Panc1 (cell line): ENCODE measurements around the gene MRC1. TPM values are rescaled to one million over a fixed set of nuclear protein-coding genes. Genes with fewer than 3 reads are reported as not detected.

Source experiments
- ATAC-seq: fragments of 200-7000 bp; cut with Tn5 transposase; 2 replicates; pipeline ENCODE4 v1.9.1; 2020; ENCODE audit warnings: mild to moderate bottlenecking, moderate library complexity
- BruUV-seq: library from RNA; stranded (reverse); fragments of 400-500 nt; replicated peaks from 2 replicates; lab custom pipeline; 2021; lab: Mats Ljungman, UMichigan
- CTCF ChIA-PET: fragments of 300-600 bp; sonication (Branson Sonifier 250); formaldehyde crosslinking; loops from one replicate; lab custom pipeline; 2022; ENCODE audit warnings: antibody characterized with exemption; lab: Charles Lee
- POLR2A ChIA-PET: fragments of 300-600 bp; sonication (Branson Sonifier 250); formaldehyde crosslinking; loops from one replicate; lab custom pipeline; 2022; ENCODE audit warnings: antibody characterized with exemption; lab: Charles Lee
- DNase-seq: peaks from one replicate; pipeline ENCODE4 v3.0.0-alpha.2; 2010; ENCODE audit warnings: low read depth, low spot score
- H3K27ac ChIP-seq: 2 replicates; pipeline ENCODE4 v1.5.1; 2011; ENCODE audit warnings: mild to moderate bottlenecking, low read length, inconsistent platforms
- H3K27me3 ChIP-seq: fragments of 200-500 bp; sonication (Bioruptor generic); 2 replicates; pipeline ENCODE4 v1.6.0; 2014; ENCODE audit warnings: low read length, inconsistent platforms; ENCODE audit not compliant: control insufficient read depth, insufficient read depth
- H3K36me3 ChIP-seq: fragments of 200-500 bp; sonication (Bioruptor generic); 2 replicates; pipeline ENCODE4 v1.5.1; 2014; ENCODE audit warnings: inconsistent platforms, mild to moderate bottlenecking, low read length, moderate library complexity; ENCODE audit not compliant: control insufficient read depth, insufficient read depth
- H3K4me1 ChIP-seq: 2 replicates; pipeline ENCODE4 v1.5.1; 2011; ENCODE audit warnings: inconsistent platforms, mild to moderate bottlenecking, low read length, moderate library complexity; ENCODE audit not compliant: control insufficient read depth, insufficient read depth
- H3K4me3 ChIP-seq, 2 experiments: 2 replicates each; pipeline ENCODE4 v1.5.1; 2011 to 2012; ENCODE audit warnings: low read depth in 2 of 2, low read length in 2 of 2, mild to moderate bottlenecking in 2 of 2, inconsistent platforms in 1 of 2, moderate library complexity in 1 of 2
- H3K9me3 ChIP-seq: fragments of 200-500 bp; sonication (Bioruptor generic); 2 replicates; pipeline ENCODE4 v1.5.1; 2014; ENCODE audit warnings: low read depth, mild to moderate bottlenecking, inconsistent platforms, low read length, moderate library complexity; ENCODE audit not compliant: control insufficient read depth, insufficient read depth
- CTCF ChIP-seq: fragments of 450-650 bp; IDR thresholded peaks from 2 replicates; pipeline ENCODE4 v1.5.1; 2017; ENCODE audit warnings: mild to moderate bottlenecking
- POLR2AphosphoS5 ChIP-seq: IDR thresholded peaks from 2 replicates; pipeline ENCODE4 v1.6.1; 2012; ENCODE audit warnings: mild to moderate bottlenecking, low read depth, low read length, moderate library complexity
- REST ChIP-seq, 2 experiments: IDR thresholded peaks; 2 replicates each; pipeline ENCODE4 v1.6.1; 2011 to 2012; ENCODE audit warnings: low read depth in 2 of 2, control low read depth in 1 of 2, low read length in 1 of 2, mild to moderate bottlenecking in 1 of 2, moderate library complexity in 1 of 2; ENCODE audit not compliant: insufficient read depth in 1 of 2
- SIN3A ChIP-seq: IDR thresholded peaks from 2 replicates; pipeline ENCODE4 v1.6.1; 2012; ENCODE audit warnings: low read depth, mild to moderate bottlenecking, low read length, moderate library complexity, borderline replicate concordance; ENCODE audit not compliant: insufficient read depth
- TCF7L2 ChIP-seq: IDR thresholded peaks from 2 replicates; pipeline ENCODE4 v1.6.1; 2011; ENCODE audit warnings: mild to moderate bottlenecking, low read depth, low read length, inconsistent platforms
- in situ Hi-C: cut with HindIII; loops from 2 replicates; pipeline ENCODE4 v1.10.0; 2016; ENCODE audit warnings: low sequenced_read_pairs, low pct_unique_long_range_greater_than_20kb
- intact Hi-C: fragments of 100-400 bp; cut with micrococcal nuclease; formaldehyde crosslinking; loops from one replicate; pipeline ENCODE4 v1.10.0; 2022; ENCODE audit not compliant: unreplicated experiment
- total RNA-seq: library from RNA; stranded (reverse); gene quantifications from one replicate; pipeline ENCODE4 v1.2.1, GENCODE V29; 2021; ENCODE audit not compliant: unreplicated experiment

Gene MRC1
- total RNA-seq, 1 experiment from 2014 or later, result 0.21 TPM

GRCh38 chr10:17785276-17785930 is 23.7 kb upstream of the MRC1 start:
- POLR2A ChIA-PET, result no interaction called here
- CTCF ChIA-PET, result interaction anchor here (1.0 kb wide), 1 partner anchor 43 kb away, joined by 4 read pairs; no protein-coding TSS in a partner anchor
- H3K4me1 ChIP-seq, result peaks cover 39% of the 10 kb centered on the region

More at GRCh38 chr10:17785276-17785930, 23.7 kb upstream of the MRC1 start:
- TF ChIP-seq TCF7L2 (no peak), SIN3A (no peak), REST (IDR thresholded peaks at IDR 0.05; ENCODE audit: insufficient read depth in 1 of 2, low read depth in 2 of 2, low read length in 1 of 2) (no peak), POLR2AphosphoS5 (no peak), CTCF (no peak)
- no peaks in the 10 kb centered on the region for H3K36me3 ChIP-seq
- H3K4me3 ChIP-seq, result no peak overlapping the region
- BruUV-seq, result no TSS peak
- intact Hi-C loops (no loop called here), in situ Hi-C loops (no loop called here)
- DNase-seq, result no peak
- no peaks in the 10 kb centered on the region for H3K9me3 ChIP-seq
- no peak for ATAC-seq
- H3K27me3 ChIP-seq, result no peaks in the 10 kb centered on the region
- peak overlapping the region; percentile 79 for H3K27ac ChIP-seq
